Endothelial cell of umbilical vein (primary cell): Measurements from ENCODE around the gene IQCN.
A peak's percentile ranks its signal among the peaks of the same experiment; 100 is the strongest.

ENCODE experiments used
- CTCF ChIP-seq, 2 donors: IDR thresholded peaks; 1 replicate in 1 of 2; 2 replicates in 1 of 2; pipeline ENCODE4 v1.5.1; 2011; ENCODE audit warnings: low read length in 2 of 2, mild to moderate bottlenecking in 2 of 2, moderate library complexity in 2 of 2, control low read depth in 1 of 2, inconsistent platforms in 1 of 2, low read depth in 1 of 2; ENCODE audit not compliant: insufficient read depth in 1 of 2; ENCODE audit errors: extremely low read depth in 1 of 2
- EZH2 ChIP-seq: IDR thresholded peaks from 2 replicates; pipeline ENCODE4 v1.6.1; 2012; ENCODE audit warnings: borderline replicate concordance, low read depth, mild to moderate bottlenecking, moderate library complexity, low read length, inconsistent platforms; ENCODE audit not compliant: severe bottlenecking
- GATA2 ChIP-seq: IDR thresholded peaks from 2 replicates; pipeline ENCODE4 v1.7.0; 2011; ENCODE audit warnings: low read depth, mild to moderate bottlenecking, moderate library complexity, mixed read lengths, low read length; ENCODE audit not compliant: insufficient read length, insufficient read depth
- JUN ChIP-seq: IDR thresholded peaks from 2 replicates; pipeline ENCODE4 v1.6.1; 2011; ENCODE audit warnings: borderline replicate concordance, low read depth; ENCODE audit not compliant: insufficient read length, insufficient read depth
- MAX ChIP-seq: IDR thresholded peaks from 2 replicates; pipeline ENCODE4 v1.6.1; 2011; ENCODE audit not compliant: insufficient read depth, insufficient read length
- MYC ChIP-seq: IDR thresholded peaks from one replicate; pipeline ENCODE4 v1.6.1; 2011; ENCODE audit warnings: mild to moderate bottlenecking, low read depth, low read length
- POLR2A ChIP-seq: IDR thresholded peaks from 2 replicates; pipeline ENCODE4 v1.6.1; 2012; ENCODE audit warnings: low read depth, mild to moderate bottlenecking, control low read depth, low read length
- POLR2AphosphoS5 ChIP-seq: IDR thresholded peaks from 2 replicates; pipeline ENCODE4 v1.6.1; 2012; ENCODE audit warnings: low read depth, mild to moderate bottlenecking, control low read depth, low read length, moderate library complexity; ENCODE audit not compliant: insufficient read depth

- peak; percentile 30 to 38 for TF ChIP-seq CTCF (IDR thresholded peaks at IDR 0.05; ENCODE audit: extremely low read depth in 1 of 2, insufficient read depth in 1 of 2, low read depth in 1 of 2, low read length in 2 of 2)
- TF ChIP-seq POLR2A: no peak
- TF ChIP-seq MYC: no peak
- no peak for TF ChIP-seq EZH2
- TF ChIP-seq POLR2AphosphoS5: no peak
- TF ChIP-seq JUN: no peak
- no peak for TF ChIP-seq GATA2
- TF ChIP-seq MAX: no peak
Measured at GRCh38 chr19:18229474-18229873, 44.8 kb downstream of the IQCN start.
